H9 (cell line): ENCODE measurements around the gene ACOT7. TPM values are rescaled to one million over a fixed set of nuclear protein-coding genes. Genes with fewer than 3 reads are reported as not detected.

Experiments used
- DNase-seq: peaks from one replicate; pipeline ENCODE4 v3.0.0-alpha.2; 2017
- H2AFZ ChIP-seq: one replicate; pipeline ENCODE4 v1.6.1; 2013; ENCODE audit warnings: mild to moderate bottlenecking, low read length, control low read depth, moderate library complexity
- H2AK5ac ChIP-seq: 2 replicates; pipeline ENCODE4 v1.6.1; 2013; ENCODE audit warnings: low read length, control low read depth, mixed read lengths; ENCODE audit not compliant: insufficient read length
- H2BK120ac ChIP-seq: one replicate; pipeline ENCODE4 v1.6.1; 2013; ENCODE audit warnings: low read depth, mild to moderate bottlenecking, low read length, control low read depth, inconsistent platforms; ENCODE audit not compliant: poor library complexity, severe bottlenecking
- H2BK12ac ChIP-seq: 2 replicates; pipeline ENCODE4 v1.6.1; 2013; ENCODE audit warnings: low read length, control low read depth, mixed read lengths, low read depth; ENCODE audit not compliant: insufficient read length
- H2BK15ac ChIP-seq: 2 replicates; pipeline ENCODE4 v1.6.1; 2013; ENCODE audit warnings: low read depth, low read length, control low read depth
- H2BK20ac ChIP-seq: one replicate; pipeline ENCODE4 v1.6.1; 2013; ENCODE audit warnings: low read depth, mild to moderate bottlenecking, low read length, control low read depth, inconsistent platforms; ENCODE audit not compliant: poor library complexity, severe bottlenecking
- H2BK5ac ChIP-seq: 2 replicates; pipeline ENCODE4 v1.6.1; 2013; ENCODE audit warnings: low read length, control low read depth, mixed read lengths; ENCODE audit not compliant: insufficient read length
- H3K14ac ChIP-seq: 2 replicates; pipeline ENCODE4 v1.6.1; 2013; ENCODE audit warnings: low read length, control low read depth; ENCODE audit not compliant: insufficient read depth
- H3K18ac ChIP-seq: 2 replicates; pipeline ENCODE4 v1.6.1; 2013; ENCODE audit warnings: low read depth, mild to moderate bottlenecking, mixed read lengths, low read length, control low read depth; ENCODE audit not compliant: insufficient read length
- H3K23ac ChIP-seq: 2 replicates; pipeline ENCODE4 v1.6.1; 2013; ENCODE audit warnings: low read length, control low read depth, mixed read lengths, low read depth; ENCODE audit not compliant: insufficient read length
- H3K23me2 ChIP-seq: 2 replicates; pipeline ENCODE4 v1.6.1; 2013; ENCODE audit warnings: low read depth, mild to moderate bottlenecking, mixed read lengths, low read length, control low read depth; ENCODE audit not compliant: insufficient read length, poor library complexity, severe bottlenecking
- H3K27ac ChIP-seq: 2 replicates; pipeline ENCODE4 v1.5.1; 2013; ENCODE audit warnings: low read length, control low read depth, mixed read lengths, low read depth; ENCODE audit not compliant: insufficient read length
- H3K27me3 ChIP-seq: 2 replicates; pipeline ENCODE4 v1.6.1; 2013; ENCODE audit warnings: low read length, control low read depth, inconsistent platforms; ENCODE audit not compliant: insufficient read depth
- H3K4ac ChIP-seq: 2 replicates; pipeline ENCODE4 v1.6.1; 2013; ENCODE audit warnings: low read depth, mild to moderate bottlenecking, control low read depth, inconsistent platforms, low read length, moderate library complexity
- H3K4me1 ChIP-seq: 2 replicates; pipeline ENCODE4 v1.6.1; 2013; ENCODE audit warnings: low read length, control low read depth, inconsistent platforms; ENCODE audit not compliant: insufficient read depth
- H3K4me2 ChIP-seq: 2 replicates; pipeline ENCODE4 v1.6.1; 2013; ENCODE audit warnings: low read length, control low read depth, mixed read lengths; ENCODE audit not compliant: insufficient read length, insufficient read depth
- H3K56ac ChIP-seq: 2 replicates; pipeline ENCODE4 v1.6.1; 2013; ENCODE audit warnings: low read depth, mild to moderate bottlenecking, mixed read lengths, low read length, control low read depth; ENCODE audit not compliant: insufficient read length
- H3K79me1 ChIP-seq: 2 replicates; pipeline ENCODE4 v1.6.1; 2013; ENCODE audit warnings: low read depth, mild to moderate bottlenecking, moderate library complexity, low read length, control low read depth, inconsistent platforms; ENCODE audit not compliant: insufficient read depth, poor library complexity, severe bottlenecking
- H3K79me2 ChIP-seq: 2 replicates; pipeline ENCODE4 v1.6.1; 2013; ENCODE audit warnings: low read length, control low read depth, inconsistent platforms; ENCODE audit not compliant: insufficient read depth
- H3K9ac ChIP-seq: 2 replicates; pipeline ENCODE4 v1.6.1; 2013; ENCODE audit warnings: low read length, control low read depth, mixed read lengths; ENCODE audit not compliant: insufficient read length; ENCODE audit errors: extremely low read depth
- H3K9me3 ChIP-seq: one replicate; pipeline ENCODE4 v1.6.1; 2013; ENCODE audit warnings: low read depth, low read length, inconsistent platforms; ENCODE audit not compliant: control insufficient read depth
- H3T11ph ChIP-seq: one replicate; pipeline ENCODE4 v1.6.1; 2013; ENCODE audit warnings: mild to moderate bottlenecking, low read length, control low read depth, inconsistent platforms
- H4K20me1 ChIP-seq: one replicate; pipeline ENCODE4 v1.6.1; 2013; ENCODE audit not compliant: control insufficient read depth, insufficient read length, insufficient read depth
- H4K5ac ChIP-seq: 2 replicates; pipeline ENCODE4 v1.6.1; 2013; ENCODE audit warnings: low read depth, mild to moderate bottlenecking, mixed read lengths, low read length, control low read depth; ENCODE audit not compliant: insufficient read length
- H4K8ac ChIP-seq: replicated peaks from 2 replicates; pipeline ENCODE4 v1.6.1; 2013; ENCODE audit warnings: low read length, control low read depth, mixed read lengths, low read depth; ENCODE audit not compliant: insufficient read length
- H4K91ac ChIP-seq: 2 replicates; pipeline ENCODE4 v1.6.1; 2013; ENCODE audit warnings: low read depth, mild to moderate bottlenecking, moderate library complexity, mixed read lengths, low read length, control low read depth; ENCODE audit not compliant: insufficient read length
- H3K27ac Mint-ChIP-seq, 3 experiments: 2 replicates in 2 of 3; 3 replicates in 1 of 3; pipeline ENCODE4 v1.8.0; 2020 to 2021; ENCODE audit warnings: mixed read lengths in 3 of 3, mild to moderate bottlenecking in 1 of 3, moderate library complexity in 1 of 3
- H3K27me3 Mint-ChIP-seq: 2 replicates; pipeline ENCODE4 v1.8.0; 2021; ENCODE audit warnings: low read depth, mild to moderate bottlenecking, moderate library complexity, mixed read lengths
- H3K36me3 Mint-ChIP-seq, 3 experiments: 2 replicates in 2 of 3; 3 replicates in 1 of 3; pipeline ENCODE4 v1.8.0; 2020 to 2021; ENCODE audit warnings: low read depth in 3 of 3, mixed read lengths in 3 of 3; ENCODE audit not compliant: insufficient read depth in 1 of 3
- H3K4me1 Mint-ChIP-seq, 2 experiments: 2 replicates each; pipeline ENCODE4 v1.8.0; 2020; ENCODE audit warnings: mixed read lengths in 2 of 2
- H3K4me3 Mint-ChIP-seq, 2 experiments: 2 replicates in 1 of 2; 3 replicates in 1 of 2; pipeline ENCODE4 v1.8.0; 2020 to 2021; ENCODE audit warnings: mild to moderate bottlenecking in 2 of 2, mixed read lengths in 2 of 2, moderate library complexity in 1 of 2
- H3K9me3 Mint-ChIP-seq, 2 experiments: 2 replicates in 1 of 2; 3 replicates in 1 of 2; pipeline ENCODE4 v1.8.0; 2020; ENCODE audit warnings: mild to moderate bottlenecking in 2 of 2, mixed read lengths in 2 of 2, moderate library complexity in 1 of 2
- WGBS: extraction: QIAGEN DNeasy Blood & Tissue Kit; methylation state at CpG from one replicate; pipeline ENCODE4 v1.1.7; 2013; ENCODE audit warnings: missing lambda C conversion rate, low lambda C conversion rate, mixed read lengths; ENCODE audit not compliant: insufficient read length; ENCODE audit errors: extremely low coverage; 5-methylcytosine and 5-hydroxymethylcytosine counted together
- total RNA-seq: library from RNA; stranded (reverse); gene quantifications from 2 replicates; pipeline ENCODE4 v1.2.1, GENCODE V29; 2021
- TF ChIP-seq, protein P1 (sequence below): fragments of 200-600 bp; sonication (generic); conservative IDR thresholded peaks from 3 replicates; pipeline ENCODE4 v1.8.0; 2021; ENCODE audit warnings: antibody characterized with exemption, mild to moderate bottlenecking

ACOT7 gene
- total RNA-seq, 1 experiment from 2014 or later: 87.4 TPM

DNA sequence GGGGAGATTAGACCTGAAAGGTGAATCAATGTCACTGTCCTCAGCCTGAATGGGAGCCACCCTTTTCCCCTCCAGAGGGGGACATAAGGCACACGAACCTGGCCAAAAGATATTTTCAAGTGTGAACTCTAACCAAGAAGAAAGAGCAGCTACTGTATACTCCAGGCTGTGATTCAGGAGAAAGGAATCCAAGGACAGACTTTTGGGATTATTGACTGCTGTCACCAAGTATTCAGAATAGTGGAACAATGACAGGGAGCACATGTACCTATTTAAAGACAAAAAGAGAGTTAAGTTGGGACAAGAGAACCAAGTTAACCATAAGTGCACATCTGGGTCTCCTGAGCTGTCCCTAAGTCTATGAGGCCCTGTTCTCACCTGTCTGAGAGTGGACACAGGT lies 160.2 kb downstream of the ACOT7 start:
- Mint-ChIP-seq H3K4me3 (peak overlapping the region in 1 of 2 experiments; percentile 1; a peak in 1 of 5 replicates), H3K27me3 (no peaks in the 10 kb centered on the region), H3K36me3 (peaks cover 29 to 57% (median 47%) of the 10 kb centered on the region in 3 experiments; a peak in 6 of 7 replicates), H3K9me3 (no peaks in the 10 kb centered on the region; a peak in 1 of 5 replicates), H3K4me1 (peaks cover 15 to 26% of the 10 kb centered on the region in 2 experiments), H3K27ac (no peak overlapping the region)
- H3K23ac ChIP-seq: no peak overlapping the region
- peaks cover 10% of the 10 kb centered on the region for H3K23me2 ChIP-seq
- H3K79me2 ChIP-seq: peaks cover 6% of the 10 kb centered on the region; the same call in 1 of the 2 replicates
- WGBS: no CpG with 5 or more reads among the region's 1 CpG
- no peak overlapping the region for H4K8ac ChIP-seq
- no peak overlapping the region for H2BK5ac ChIP-seq
- TF ChIP-seq, protein P1, sequence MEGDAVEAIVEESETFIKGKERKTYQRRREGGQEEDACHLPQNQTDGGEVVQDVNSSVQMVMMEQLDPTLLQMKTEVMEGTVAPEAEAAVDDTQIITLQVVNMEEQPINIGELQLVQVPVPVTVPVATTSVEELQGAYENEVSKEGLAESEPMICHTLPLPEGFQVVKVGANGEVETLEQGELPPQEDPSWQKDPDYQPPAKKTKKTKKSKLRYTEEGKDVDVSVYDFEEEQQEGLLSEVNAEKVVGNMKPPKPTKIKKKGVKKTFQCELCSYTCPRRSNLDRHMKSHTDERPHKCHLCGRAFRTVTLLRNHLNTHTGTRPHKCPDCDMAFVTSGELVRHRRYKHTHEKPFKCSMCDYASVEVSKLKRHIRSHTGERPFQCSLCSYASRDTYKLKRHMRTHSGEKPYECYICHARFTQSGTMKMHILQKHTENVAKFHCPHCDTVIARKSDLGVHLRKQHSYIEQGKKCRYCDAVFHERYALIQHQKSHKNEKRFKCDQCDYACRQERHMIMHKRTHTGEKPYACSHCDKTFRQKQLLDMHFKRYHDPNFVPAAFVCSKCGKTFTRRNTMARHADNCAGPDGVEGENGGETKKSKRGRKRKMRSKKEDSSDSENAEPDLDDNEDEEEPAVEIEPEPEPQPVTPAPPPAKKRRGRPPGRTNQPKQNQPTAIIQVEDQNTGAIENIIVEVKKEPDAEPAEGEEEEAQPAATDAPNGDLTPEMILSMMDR: no peak
- no peak overlapping the region for H2BK20ac ChIP-seq
- no peak overlapping the region for H2AK5ac ChIP-seq
- H3K79me1 ChIP-seq: peaks cover 11% of the 10 kb centered on the region
- no peaks in the 10 kb centered on the region for H3K9me3 ChIP-seq
- H2BK12ac ChIP-seq: no peak overlapping the region
- no peak overlapping the region for H3K56ac ChIP-seq
- no peak overlapping the region for H3K9ac ChIP-seq
- H2BK15ac ChIP-seq: no peak overlapping the region
- no peaks in the 10 kb centered on the region for H3K27me3 ChIP-seq
- H3K4me2 ChIP-seq: no peak overlapping the region
- H4K20me1 ChIP-seq: no peaks in the 10 kb centered on the region
- no peak overlapping the region for H3K27ac ChIP-seq
- no peak for DNase-seq
- H4K91ac ChIP-seq: no peak overlapping the region
- no peak overlapping the region for H2BK120ac ChIP-seq
- no peak overlapping the region for H3K18ac ChIP-seq
- peaks cover under 1% of the 10 kb centered on the region; the same call in 1 of the 2 replicates for H3K4me1 ChIP-seq
- no peak overlapping the region for H3K14ac ChIP-seq
- H2AFZ ChIP-seq: no peak overlapping the region
- no peak overlapping the region for H3K4ac ChIP-seq
- H4K5ac ChIP-seq: no peak overlapping the region
- H3T11ph ChIP-seq: no peak overlapping the region
